ENCODE results near the gene MSH3.

MSH3 gene

DNA sequence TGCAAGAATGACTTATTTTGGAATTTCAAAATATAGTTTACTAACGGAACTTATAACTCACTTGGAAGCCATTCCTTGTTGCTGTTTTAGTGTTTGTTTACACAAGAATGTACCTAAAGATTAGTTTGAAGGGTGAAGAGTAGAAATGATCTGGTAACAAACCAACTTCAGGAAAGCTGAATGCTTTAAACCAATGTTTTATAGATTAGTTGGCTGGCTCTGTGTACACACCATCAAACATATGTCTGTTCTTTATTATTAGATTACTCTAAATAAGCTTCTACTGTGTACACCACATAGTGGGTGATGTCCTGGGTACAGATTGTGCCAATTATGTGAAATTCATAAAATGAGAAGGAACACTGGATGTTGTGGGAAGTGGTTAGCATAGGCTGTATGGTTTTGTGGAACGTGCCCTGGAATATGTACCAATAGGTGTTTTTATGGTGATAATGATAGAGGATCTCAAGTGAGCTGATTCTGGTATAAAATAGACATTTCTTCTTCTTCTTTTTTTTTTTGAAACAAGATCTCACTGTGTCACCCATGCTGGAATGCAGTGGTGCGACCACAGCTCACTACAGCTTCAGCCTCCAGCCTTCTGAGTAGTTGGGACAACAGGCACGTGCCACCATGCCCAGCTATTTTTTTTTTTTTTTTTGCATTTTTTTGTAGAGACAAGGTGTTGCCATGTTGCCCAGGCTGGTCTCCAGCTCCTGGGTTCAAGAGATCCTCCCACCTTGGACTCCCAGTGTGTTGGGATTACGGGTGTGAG lies 109.6 kb downstream of the MSH3 start:
- TF ChIP-seq, protein P1, sequence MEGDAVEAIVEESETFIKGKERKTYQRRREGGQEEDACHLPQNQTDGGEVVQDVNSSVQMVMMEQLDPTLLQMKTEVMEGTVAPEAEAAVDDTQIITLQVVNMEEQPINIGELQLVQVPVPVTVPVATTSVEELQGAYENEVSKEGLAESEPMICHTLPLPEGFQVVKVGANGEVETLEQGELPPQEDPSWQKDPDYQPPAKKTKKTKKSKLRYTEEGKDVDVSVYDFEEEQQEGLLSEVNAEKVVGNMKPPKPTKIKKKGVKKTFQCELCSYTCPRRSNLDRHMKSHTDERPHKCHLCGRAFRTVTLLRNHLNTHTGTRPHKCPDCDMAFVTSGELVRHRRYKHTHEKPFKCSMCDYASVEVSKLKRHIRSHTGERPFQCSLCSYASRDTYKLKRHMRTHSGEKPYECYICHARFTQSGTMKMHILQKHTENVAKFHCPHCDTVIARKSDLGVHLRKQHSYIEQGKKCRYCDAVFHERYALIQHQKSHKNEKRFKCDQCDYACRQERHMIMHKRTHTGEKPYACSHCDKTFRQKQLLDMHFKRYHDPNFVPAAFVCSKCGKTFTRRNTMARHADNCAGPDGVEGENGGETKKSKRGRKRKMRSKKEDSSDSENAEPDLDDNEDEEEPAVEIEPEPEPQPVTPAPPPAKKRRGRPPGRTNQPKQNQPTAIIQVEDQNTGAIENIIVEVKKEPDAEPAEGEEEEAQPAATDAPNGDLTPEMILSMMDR (IDR thresholded peaks at IDR 0.05; ENCODE audit: low read depth, low read length) = no peak

DNA sequence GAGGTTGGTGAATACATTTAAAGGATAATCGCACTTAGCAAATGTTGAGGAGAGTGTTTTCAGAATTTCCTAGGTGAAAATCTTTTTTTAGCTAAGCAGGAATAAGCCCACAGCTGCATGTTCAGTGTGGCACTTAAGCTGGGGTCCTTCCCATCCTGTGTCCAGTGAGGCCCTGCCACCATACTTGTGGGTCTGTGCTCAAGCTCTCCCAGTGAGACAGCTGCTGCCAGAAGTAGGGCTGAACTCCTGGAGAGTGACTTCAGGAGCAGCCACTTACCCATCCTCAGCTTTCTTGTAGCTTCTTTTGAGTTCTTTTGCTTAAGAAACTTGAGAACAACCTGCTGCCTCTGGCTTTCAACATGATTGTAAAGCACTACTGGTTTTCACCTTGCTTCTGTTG lies 110.3 kb downstream of the MSH3 start:
- DNase-seq (ENCODE audit: extremely low read depth, low read depth) = no peak
- TF ChIP-seq, protein P1 (IDR thresholded peaks at IDR 0.05; ENCODE audit: low read depth, low read length) = no peak

More for the DNA sequence above, 109.6 kb downstream of the MSH3 start:
- DNase-seq (ENCODE audit: extremely low read depth, low read depth) = no peak

DNA sequence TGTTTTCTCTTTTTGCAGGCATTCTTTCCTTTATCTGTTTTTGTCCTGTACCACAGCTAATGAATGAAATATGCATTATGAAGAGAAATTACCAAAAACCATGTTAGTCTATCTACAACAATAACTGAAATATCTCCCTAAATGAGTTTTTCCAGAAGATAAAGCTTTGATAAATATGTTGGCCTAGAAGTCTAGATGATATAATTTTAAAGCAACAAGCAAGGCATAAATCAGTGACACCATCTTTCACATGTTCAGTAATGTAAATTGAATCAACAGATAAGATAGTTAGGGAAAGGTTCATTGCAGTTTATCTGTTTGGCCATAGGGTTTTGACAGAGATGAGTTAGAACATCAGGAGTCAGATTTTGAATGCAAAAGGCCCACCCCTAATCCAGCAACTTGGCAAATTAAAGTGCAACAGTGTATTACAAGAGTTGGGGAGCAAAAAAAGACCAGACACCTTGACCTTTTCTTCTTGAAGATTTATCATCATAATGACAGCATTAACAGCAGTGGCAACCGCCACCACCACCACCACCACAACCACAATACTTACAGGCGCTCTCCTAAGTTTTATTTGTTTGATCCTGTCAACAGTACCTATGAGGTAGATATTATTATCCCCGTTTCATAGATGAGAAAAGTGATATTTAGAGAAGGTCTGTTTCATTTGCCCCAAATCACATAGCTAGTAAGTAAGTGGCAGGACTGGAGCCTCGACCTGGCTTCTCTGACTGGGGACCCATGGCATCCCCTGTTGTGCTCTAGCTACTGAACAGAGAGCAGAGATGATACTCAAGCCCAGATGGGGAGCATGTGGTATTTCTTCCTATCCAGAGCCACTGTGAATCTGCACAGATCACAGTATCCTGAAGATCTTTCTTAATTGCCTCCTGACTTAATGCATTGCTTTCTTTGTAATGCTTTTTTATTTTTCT lies 123.2 kb downstream of the MSH3 start:
- DNase-seq (ENCODE audit: extremely low read depth, low read depth) = no peak
- TF ChIP-seq, protein P1 (IDR thresholded peaks at IDR 0.05; ENCODE audit: low read depth, low read length) = no peak

DNA sequence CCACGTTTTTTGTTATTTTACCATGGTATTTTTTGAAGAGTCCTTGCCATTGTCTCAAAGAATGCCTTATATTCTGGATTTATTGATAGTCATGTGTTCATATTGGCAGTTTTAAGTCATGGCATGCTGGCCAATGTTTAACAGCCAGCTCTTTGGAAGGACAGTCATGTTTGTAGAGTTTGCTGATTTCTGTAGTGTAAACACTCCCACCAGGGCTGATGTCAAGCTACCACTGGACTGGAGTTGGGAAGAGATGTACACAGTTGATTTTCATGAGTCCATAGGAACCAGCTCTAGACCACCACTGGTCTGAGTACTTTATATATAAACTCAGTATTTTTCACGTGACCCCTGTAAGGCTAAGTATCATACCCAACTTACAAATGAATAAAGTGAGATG lies 125.6 kb downstream of the MSH3 start:
- TF ChIP-seq, protein P1 (IDR thresholded peaks at IDR 0.05; ENCODE audit: low read depth, low read length) = no peak
- no peak for DNase-seq (ENCODE audit: extremely low read depth, low read depth)

DNA sequence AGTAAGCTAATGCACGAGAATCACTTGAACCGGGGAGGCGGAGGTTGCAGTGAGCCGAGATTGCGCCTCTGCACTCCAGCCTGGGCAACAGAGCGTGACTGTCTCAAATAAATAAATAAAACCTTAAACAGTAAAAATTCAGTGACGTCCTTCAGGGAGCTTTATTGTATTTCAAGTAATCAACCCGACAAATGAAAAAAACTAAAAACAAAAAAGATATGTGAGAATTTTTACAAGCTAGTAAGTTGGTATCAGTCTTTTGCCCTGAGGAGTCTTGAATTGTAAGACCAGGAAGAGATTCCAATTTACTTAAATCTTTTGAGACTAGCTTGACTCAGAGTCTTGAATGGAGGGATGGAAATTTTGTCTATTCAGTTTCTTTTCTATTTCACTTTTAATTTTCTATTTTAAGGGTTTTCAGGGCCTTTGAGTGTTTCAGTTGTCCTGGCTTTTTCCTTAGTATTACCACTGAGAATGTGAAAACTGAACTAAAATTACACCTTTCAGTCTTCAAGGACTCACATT lies 126.4 kb downstream of the MSH3 start:
- no peak for DNase-seq (ENCODE audit: extremely low read depth, low read depth)
- TF ChIP-seq, protein P1 (IDR thresholded peaks at IDR 0.05; ENCODE audit: low read depth, low read length) = no peak

DNA sequence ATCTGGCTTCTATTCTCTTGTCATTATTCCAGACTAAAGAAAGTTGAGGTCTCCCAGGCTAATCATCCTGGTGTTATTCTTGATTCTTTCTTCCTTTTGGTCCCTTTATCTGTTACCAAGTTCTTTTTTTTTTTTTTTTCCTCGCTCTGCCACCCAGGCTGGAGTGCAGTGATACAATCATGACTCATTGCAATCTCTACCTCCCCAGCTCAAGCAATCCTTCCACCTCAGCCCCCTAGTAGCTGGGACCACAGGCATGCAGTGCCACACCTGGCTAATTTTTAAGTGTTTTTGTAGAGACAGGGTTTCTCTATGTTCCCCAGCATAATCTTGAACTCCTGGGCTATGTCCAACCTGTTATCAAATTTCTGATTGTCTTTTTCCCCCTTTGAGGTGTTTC lies 126.9 kb downstream of the MSH3 start:
- TF ChIP-seq, protein P1 (IDR thresholded peaks at IDR 0.05; ENCODE audit: low read depth, low read length) = no peak
- DNase-seq (ENCODE audit: extremely low read depth, low read depth) = no peak

Data from AG09319 (cell line).